GM18858 (cell line): ENCODE results near the gene TNS1.

Source experiments
- ATAC-seq: cut with Tn5 transposase; IDR thresholded peaks from one replicate; pipeline ENCODE4 v1.9.1; 2021; ENCODE audit not compliant: unreplicated experiment

Gene TNS1

DNA sequence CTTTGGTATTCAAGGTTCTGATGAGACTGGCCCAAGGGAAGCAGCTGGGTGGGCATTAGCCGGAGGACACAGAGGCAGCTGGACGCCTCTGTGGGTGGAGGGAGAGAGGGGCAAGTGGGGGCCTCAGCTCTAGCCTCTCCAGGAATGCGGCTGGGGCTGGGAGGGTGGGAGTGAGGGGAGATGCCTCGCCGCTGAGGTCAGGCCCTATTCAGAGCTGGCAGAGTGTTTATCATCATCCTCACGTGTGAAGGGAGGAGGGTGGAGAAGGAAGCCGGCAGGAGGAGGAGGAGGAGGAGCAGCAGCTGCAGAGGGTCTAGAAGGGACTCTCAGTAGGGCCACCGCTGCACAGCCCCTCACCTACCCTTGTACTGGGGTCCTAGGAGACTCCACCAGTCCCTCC is 43.1 kb downstream of the TNS1 start:
- ATAC-seq: no peak

DNA sequence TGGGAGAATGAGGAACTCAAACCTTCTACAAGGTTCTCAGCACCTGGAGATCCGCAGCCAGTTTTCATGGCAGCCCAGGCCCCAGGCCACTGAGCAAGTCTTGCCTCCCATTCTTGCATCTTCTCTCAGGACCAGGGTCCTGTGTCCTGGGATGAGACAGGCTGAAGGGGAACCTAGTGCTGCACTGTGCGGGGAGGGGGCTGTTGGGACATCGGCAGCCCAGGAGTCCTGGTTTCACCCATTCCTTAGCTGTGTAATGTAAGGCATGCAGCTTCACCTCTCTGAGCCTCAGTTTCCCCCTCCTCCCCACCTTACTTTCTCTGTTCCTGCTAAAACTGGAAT is 43.9 kb downstream of the TNS1 start:
- no peak for ATAC-seq

DNA sequence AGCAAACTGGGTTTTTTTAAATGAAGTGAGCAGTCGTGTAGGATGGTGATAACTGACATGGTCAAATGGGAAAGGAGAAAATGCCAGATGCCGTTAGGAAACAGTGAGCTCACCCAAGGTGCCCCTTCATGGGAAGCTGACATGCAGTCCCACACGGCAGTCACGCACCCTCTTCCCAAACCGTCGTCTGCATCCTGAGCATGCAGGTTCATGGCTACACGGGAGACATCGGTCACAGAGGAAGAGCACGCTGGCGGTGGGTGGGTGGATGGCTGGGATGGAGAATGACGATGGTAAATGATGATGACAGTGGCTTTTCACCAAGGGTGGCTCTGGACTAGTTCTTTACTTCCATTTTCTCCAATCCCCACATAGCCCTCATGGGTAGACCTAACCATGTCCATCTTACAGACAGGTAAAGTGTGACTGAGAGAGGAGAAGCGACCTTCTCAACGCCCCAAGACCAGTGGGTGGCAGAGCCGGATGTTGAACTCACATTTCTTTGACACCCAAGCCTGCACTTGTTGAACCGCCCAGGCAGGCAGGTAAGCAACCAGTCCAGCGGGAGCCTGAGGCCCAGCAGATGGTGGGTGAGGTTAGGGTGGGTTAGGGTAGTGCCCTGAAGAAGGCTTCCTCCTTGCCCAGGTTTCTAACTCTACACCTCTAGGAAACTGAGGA is 44.5 kb downstream of the TNS1 start:
- ATAC-seq: no peak

DNA sequence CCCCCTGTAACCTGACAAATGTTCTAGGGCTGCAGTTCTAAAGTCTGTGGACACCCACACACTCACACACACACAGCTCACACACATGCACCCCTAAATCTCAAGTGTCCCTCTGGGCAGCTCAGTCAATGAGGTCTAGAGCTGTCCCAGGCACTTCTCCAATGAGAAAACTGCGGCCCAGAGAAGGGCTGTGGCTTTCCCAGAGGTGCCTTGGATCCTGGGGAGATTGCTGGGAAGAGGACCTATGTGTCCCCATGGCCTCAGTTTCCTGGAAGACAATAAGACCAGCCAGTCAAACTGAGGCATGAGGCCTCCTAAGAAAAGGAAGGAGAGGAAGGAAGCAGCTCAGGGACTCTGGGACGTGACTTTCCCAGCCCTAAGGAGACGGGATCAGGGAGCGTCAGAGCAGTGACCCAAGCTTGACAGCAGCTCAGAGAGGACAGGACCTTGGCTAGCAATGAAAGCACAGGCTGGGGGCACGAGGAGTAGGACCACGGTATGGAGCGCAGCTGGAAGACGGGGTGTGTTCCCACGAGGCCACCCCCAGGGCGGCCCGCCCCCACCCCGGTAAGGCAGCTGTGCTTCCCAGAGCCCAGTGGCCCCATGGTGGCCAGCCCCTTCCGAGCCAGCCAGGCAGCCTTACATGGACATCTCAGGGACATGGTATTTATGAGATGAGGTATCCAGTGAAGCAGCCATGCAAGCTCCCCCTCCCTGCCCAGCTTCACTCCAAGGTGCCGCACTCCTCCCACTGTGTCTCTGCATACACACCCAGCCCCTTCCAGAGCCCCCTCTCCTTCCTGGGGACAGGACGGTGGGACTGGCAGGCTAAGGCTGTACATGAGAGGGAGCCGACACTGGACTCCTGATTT is 46.0 kb downstream of the TNS1 start:
- no peak for ATAC-seq

DNA sequence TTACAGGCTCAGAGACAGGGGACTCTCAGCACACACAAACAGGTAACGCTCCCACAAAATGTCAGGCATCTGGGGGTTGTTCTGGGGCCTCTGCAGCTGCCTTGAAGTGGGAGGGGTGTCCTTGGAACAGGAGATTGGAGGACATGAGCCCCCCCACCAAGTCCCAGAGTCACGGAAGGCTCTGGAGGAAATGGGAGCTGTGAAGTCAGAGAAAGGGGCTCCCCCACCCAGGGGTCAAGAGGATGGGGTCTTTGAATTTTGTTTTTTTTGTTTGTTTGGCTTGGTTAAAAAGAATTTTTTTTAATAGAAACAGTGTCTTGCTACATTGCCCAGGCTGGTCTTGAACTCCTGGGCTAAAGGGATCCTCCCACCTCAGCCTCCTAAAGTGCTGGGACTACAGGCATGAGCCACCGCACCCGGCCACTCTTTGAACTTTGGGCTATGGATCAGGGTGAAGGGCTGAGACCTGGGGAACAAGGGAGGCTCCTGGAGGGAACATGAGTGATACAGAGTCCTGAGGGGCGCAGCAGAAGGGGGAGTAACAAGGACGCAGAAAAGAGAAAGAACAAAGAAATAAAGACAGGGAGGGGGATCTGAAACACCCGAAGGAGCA is 46.8 kb downstream of the TNS1 start:
- no peak for ATAC-seq

DNA sequence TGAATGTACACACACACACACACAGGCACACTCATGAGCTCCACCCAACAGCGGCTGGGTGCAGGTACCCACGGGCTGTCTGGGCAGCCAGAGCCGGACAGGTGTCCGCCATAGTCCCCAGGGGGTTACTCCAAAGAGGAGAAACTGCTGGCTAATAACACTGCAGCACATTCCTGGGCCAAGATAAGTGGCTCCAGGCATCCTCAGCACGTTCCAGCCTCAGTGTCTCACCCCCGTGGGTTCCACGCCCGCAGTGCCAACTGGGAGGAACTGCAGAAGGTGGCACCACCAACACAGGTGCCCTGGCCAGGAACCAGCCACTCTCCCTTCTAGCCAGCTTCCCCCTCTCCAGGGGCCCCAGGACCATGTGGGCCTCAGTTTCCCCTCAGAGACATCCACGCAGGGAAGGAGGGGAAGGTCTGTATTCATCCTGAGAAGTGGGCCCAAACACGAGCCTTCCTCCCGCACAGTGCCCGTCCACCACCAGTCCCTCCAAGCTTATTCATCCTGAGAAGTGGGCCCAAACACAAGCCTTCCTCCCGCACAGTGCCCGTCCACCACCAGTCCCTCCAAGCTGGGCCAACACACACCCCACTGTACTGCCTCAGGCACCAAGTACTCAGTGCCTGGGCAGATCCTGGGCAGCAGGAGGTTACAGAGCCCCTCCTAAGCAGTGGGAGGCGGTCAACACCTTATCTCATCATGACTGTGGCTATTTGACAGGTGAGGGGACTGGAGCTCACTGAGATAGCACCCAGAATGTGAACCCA is 47.6 kb downstream of the TNS1 start:
- no peak for ATAC-seq

DNA sequence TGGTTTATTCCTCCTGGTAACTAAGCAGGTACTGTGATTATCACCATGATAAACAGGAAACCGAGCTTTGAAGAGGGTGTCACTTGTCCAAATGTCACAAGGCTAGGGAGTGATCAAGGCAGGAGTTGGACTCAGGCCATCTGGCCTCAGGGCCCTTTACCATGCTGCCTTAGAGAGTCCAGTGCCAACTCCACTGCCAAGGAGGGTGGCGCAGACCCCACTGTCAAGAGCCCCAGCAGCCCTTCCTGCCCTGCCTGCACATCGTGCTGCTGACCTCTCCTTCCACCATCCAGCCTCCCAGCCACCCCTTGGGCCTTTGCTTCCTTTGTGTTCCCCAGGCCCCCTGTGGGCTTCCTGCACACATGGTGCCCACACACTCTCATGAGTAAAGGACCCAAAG is 48.3 kb downstream of the TNS1 start:
- ATAC-seq: no peak

DNA sequence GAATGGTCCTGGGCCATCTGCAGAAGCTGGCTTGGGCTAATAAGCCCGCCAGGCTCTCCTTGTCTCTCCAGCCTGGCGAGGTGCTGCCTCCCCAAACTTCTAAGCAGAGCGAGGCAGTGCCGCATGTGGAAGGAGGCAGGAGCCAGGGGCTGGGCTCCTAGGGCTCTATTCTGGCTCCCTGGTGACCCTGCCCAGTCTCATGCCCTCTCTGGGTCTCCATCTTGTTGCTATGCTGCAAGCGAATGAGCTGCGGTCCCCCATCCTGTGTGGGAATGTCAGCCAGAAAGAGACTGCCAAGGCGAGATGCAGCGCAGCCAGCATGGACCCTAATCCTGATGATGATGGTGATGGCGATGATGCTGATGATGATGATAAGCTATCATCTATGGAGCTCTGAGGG is 48.7 kb downstream of the TNS1 start:
- no peak for ATAC-seq

DNA sequence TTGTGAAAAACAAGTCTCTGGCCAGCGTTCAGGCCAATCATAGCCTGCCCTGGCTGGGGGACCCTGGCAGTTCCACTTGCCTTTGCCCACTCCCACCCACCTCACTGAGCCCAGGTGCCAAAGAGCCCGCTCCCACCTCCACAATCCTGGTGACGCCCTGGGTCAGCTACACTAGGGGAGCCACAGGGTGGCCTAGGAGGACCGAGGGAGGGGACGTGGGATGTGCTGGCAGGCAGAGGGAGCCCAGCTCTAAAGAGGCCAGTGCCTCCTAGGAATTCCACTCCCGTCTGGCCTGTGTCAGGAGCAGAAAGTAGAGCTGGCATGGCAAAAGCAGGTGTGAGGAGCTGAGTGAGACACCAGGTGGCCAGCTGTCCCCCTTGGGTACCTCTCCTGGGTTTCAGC is 49.3 kb downstream of the TNS1 start:
- no peak for ATAC-seq

DNA sequence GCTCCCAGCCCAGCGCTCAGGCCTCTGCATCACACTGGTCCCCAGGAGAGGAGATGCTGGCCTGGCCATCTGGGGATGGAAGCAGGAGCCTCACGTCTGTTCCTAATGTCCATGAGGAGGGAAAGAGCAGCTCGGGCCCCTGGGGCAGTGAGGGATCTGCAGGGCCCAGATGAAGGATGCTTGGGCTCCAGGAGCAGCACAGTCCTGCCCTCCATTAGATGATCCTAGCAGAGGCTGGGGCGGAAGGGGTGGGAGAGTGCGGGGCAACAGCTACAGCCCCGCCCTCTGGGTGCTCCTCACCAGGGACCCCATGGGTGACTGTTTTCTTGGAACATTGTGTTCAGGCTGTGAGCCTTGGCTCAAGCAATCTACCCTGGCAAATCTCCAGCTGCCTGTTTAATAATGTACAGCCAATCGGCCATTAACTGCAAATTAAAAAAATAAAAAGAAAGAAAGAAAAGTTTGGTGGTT is 49.7 kb downstream of the TNS1 start:
- ATAC-seq: no peak

DNA sequence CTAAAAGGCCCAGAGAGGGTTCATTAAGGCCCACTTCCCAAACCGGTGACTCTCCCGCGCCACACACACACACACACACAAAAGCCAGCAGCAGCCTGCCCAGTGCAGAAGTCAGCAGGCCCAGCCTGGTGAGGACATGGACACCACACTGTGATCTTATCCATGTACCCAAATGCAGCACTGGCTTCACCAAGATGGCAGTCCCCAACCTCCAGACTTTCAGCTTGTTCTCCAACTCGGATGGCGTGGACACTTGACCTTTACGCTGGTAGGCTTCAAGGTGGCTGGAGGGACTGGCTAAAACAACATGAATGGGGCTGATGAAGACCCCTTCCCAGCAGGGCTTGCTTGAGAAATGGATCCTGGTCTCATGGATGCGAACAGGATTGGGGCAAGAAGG is 50.4 kb downstream of the TNS1 start:
- no peak for ATAC-seq

DNA sequence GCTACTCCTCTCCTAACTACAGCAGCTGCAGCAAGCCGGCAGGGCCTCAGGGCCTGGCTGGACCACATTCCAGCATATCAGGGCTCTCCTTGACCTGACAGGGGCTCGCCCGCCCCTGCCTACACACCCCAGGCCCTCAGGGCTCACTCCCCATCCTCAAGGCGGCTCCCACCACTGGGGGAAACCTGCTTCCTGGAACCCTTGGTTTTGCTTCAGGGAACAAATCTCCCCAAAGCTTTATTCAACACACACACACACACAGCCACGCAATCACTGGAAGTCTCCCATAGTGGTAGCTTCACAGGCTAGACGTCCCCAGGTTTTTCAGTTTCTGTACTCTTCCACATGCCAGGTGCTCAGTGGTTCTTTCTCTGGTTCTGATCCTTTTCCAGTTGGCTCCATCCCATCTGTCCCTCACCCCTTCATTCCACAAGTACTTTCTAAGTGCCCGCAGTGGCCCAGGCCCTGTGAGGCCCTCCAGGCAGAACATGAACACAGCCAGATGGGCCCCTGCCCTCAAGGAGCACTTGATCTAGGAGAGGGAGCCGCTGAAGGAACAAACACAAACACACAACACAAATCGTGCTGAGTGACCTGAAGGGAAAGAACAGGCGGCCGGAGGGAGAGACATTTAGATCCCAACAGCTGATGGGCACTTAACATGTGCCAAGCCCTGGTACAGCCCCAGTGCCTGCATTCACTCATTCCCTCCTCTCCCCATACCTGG is 51.1 kb downstream of the TNS1 start:
- ATAC-seq: no peak

DNA sequence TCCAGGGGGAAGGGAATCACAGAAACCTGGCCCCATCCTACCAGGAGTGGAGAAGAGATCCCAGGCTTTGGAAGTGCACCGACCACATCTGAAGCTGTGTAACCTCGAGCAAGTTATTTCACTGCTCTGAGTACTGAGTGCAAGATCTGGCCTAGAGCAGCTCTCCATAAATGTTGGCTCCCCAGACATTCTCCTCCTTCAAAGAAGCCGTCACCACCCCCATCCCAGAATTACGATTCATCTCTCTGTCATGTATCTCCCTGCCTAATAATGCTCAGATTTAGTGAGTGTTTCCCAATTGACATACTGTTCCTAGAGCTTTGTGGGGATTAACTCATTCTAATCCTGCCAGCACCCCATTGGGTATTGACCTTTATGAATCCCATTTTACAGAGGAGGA is 51.7 kb downstream of the TNS1 start:
- no peak for ATAC-seq

DNA sequence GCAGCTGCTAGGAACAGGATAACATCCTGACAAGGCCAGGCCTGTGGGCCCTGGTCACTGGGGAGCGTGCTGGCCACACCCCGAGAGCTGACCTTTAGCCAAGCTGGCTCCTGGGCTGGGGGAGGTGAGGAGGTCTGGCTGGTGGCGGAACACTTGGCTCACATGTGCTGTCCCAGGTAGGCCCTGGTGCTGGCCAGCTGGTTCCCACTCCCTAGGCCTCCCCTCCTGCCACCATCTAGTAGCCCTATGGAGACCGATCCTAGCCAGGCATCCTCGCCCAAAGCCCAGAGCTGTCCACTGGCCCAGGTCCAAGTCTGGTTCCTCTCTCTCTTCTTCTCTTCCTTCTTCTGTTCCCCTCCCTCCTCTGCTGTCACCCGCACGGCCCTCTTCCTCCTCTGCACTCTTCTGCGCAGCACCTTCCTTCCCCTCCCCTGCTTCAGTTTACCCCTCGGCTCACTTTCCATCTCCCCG is 52.4 kb downstream of the TNS1 start:
- no peak for ATAC-seq

DNA sequence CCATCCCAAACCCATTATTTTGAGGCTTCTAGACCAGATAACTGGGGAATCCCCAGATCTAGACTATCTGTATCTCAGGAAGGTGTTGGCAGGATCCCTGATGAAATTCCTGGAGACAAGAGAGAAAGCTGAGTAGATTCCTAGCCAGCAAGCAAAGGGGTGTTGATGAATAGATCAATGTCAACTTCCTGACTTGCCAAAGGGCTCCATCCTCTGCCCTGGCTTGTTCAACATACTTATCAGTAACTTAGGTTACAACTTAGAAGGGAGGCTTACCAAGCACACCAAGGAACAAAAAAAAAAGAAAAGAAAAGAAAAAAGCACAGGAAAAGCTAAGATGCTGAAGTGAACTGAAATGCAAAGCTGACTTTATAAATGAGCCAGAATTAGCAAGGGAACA is 53.3 kb downstream of the TNS1 start:
- ATAC-seq: no peak

DNA sequence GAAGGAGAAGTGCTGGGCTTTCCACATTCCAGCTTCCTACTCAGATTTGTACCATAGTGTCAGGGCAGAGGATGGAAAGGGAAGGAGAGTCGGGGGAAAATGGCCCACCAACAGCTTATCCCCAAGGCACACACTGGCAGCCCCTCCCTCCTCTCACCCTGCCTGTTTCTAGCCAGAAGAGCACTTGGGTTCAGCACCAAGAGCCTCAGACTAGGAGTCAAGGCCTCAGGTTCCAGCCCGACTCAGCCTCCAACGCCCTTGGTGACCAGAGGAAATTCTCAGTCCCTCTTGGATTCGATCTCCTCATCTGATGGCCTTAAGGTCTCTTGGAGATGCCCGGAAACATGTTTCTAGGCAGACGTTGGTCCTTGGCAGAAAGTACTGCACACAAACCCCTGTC is 53.9 kb downstream of the TNS1 start:
- ATAC-seq: no peak

DNA sequence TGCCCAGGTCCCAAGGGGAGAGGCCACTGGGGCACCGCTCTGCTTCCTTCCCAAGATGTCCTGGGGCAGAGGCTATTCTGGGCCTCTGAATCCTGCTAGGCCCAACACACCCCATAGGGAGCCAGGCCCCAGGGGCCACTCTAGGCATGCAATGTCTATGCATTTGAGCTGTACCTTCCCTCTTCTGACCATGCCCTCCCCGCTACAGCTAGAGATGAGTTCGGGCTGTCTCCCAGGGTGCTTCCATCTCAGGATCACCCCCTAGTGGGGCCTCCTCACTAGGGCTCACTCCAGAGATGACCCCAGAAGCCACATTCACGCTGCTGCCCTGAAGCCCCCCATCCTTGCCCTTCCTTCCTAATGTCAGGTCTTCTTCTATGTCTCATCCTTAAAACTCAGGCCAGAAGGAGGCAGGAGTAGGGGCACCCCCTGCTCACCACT is 54.4 kb downstream of the TNS1 start:
- ATAC-seq: no peak

DNA sequence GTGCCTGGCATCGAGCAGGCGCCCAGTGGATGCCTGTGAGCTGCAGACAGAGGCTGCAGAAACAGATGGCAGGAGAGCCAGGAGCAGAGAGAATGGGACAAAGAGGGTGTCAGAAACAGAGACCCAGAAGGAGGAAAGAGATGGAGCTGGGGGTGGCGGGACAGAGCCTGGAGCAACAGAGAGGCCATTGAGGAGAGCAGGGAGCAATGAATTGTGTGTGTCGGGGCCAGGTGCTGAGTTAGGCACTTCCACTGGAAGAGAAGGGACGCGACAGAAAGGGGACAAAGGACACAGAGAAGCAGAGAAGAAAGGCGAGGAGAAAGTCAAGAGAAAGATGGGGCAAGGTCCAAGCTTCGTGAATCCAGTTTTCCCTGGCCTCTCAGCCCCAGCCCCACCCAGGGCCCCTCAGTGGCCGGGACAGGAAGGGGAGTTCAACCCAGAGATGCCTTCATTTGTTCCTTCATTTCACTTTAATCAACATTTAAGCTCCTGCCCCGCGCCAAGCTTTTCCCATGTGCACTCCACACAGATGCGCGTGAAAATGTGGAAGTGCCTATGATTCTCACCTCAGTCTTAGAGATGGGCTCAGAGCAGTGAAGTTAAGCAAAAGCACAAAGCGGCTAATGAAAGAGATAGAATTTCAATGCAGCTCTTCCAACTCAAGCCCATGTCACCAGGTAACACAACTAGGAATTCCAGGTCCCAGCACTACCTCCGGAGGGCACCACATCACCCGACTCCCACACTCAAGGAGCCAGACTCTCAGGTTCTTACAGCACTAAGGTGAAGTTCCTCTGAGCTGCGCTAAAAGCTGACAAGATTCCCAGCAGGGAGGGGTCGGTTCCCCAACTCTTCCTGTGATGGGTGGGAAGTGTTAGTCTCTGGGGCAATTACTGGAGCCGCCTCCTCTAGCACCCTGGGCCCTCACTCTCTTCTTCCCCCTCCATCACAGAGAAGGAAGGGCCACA is 55.1 kb downstream of the TNS1 start:
- ATAC-seq: no peak

DNA sequence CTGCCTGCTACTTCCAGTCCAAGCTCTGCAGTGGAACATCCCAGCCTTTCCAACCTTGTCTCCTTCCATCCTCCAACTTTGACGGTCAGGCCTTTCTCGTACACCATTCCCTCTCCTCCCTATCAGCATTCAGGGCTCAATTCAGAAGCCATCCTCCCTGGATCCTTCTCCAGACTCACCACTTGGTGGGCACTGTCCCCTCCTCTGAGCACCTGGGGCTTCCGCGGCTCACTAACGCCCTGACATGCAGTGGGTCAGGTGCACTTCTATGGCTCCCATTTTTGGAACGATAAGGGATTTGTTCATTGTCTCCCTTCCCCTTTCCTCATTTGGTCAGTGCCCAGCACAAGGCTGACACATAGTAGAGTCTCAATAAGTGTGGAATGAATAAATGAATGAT is 56.7 kb downstream of the TNS1 start:
- ATAC-seq: no peak
